ENCODE results near the gene FSTL4.

The FSTL4 gene

GRCh38 chr5:133278317-133278716 is 334.0 kb downstream of the FSTL4 start:
- no peak for DNase-seq

GRCh38 chr5:133277744-133278143 is 334.6 kb downstream of the FSTL4 start:
- DNase-seq, result no peak

DNA sequence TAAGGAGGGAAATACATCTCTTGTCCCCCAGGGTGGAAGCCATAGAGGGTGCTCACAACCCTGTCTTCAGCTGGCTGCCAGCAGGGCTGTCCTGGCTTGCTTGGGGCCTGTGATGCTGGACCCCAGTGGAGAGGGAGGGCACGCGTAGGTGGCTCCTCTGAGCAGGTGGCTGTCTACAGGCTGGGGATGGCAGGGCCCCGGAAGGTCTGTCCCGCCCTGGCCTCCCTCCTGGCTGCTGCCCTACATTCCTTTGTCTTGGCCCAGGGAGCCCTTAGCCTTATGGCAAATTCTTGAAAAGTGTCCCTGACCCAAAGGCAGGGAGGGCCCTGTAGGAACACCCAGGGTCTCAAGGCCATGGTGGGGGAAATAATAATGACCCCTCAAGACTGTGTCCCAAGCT is 336.2 kb downstream of the FSTL4 start:
- DNase-seq, result no peak

GRCh38 chr5:133275631-133276030 is 336.7 kb downstream of the FSTL4 start:
- no peak for DNase-seq

DNA sequence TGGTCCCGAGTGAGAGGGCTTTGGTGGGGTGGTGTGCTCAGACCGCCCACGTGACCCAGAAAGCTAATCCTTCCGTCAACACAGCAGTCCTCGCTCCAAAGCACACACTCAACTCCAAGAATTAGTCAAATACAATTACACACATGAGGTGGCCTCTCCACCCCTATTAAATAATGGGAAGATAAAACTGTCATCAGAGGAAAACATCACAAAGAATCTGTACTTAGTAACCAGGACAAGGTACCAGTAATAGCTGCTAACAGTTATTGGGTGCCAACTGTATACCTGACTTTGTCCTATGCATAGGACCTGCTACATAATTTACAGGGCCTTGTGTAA is 337.8 kb downstream of the FSTL4 start:
- DNase-seq, result no peak

DNA sequence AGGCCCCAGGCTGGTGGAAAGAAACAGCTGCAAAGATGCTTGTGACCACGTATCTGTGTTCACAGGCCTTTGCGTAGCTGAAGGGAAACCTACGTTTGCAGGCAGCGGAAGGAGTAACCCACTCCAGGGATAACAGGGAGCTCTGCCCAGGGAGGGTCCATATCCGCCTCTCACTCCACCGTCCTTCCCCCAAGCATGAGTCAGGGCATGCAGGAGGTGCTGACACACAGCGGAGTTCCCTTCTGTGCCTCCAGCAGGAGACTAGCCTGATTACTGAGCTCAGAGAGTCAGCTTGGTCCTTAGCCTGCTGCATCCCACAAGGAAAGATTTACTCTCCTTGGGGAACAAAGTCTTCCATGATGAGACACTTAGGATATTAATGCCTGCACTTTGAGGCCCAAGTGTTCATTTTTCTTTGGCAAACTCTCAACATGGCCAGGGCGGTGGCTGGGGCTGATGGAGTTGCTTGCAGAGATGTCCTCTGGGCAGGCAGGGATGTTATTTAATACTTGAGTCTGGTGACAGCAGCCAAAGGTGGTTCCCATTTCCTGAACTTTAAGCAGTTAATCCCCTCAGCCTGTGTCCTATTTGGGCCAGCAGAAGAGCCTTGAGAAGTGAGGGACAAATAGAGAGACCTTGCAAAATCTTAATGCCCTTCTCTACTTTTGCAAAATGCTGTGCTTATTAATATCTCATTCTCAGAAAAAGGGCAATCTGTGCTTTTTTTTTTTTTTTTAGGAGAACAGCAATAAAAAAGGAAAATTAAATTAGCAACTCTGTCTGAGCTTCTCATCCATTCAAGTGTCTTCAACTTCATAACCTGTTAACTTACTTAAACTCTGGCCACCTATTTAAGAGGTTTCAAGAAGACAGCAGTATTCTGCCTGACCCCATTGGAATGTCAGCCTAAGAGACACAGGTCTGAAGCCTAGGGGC is 338.4 kb downstream of the FSTL4 start:
- no peak for DNase-seq

- no peak for DNase-seq
Observed at GRCh38 chr5:133272345-133272744, 340.0 kb downstream of the FSTL4 start.

GRCh38 chr5:133271606-133272005 is 340.7 kb downstream of the FSTL4 start:
- no peak for DNase-seq

- no peak for DNase-seq
Observed at GRCh38 chr5:133269691-133270090, 342.6 kb downstream of the FSTL4 start.

GRCh38 chr5:133267601-133268000 is 344.7 kb downstream of the FSTL4 start:
- no peak for DNase-seq

DNA sequence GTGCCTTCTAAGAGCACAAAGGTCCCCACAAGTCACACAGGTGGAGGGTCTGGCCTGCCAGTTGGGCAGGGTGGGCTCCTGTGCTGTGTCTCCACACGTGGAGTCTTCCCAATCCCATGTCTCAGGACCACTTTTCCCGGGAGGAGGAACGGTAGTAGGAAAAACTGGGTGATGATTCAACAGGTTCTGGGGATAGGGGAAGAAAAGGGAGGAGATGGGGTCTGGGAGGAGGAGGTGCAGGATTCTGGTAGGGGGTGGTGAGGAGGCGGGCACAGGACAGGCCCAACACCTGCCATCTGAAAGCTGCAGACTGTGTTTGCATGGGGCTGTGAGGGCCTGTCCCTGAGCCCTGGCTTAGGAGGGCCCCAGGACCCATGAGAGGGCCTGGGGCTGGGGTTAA is 345.4 kb downstream of the FSTL4 start:
- DNase-seq, result no peak

GRCh38 chr5:133266527-133266878 is 345.8 kb downstream of the FSTL4 start:
- no peak for DNase-seq

DNA sequence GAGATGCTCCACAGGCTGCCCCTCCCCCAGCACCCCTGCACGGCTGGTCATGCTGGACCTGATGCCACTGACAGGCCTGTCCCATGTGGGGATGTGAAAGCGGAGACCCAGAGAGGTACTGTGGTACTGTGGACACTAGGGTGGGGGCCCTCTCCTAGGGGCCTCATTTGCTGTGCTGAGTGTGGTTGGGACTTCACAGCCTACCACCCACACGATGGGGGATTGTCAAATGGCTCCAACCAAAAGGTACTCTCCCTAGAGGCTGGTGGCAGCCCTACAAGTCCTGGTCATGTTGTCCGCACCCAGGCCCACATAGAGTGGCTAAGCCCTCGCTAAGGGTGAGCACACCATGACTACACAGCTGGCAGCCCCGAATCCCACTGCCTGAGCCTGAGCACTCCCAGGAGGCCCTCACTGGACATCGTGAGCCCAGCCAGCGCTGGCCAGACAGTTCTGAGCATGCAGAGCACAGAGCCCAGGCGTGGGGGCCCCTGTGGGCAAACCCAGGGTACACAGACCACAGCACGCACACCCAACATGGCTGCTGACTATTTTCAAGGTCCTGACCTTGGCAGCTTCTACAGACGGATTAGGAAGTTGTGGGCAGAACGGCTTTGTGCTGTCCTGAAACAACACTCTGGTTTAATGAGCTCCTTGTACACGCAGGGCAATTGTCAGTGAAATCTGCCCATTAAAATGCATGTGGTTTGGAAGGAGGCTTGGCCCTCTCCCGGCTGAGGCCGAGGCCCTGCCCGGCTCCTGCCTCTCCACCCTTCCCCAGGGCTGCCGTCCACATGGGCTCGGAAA is 346.4 kb downstream of the FSTL4 start:
- no peak for DNase-seq

GRCh38 chr5:133265257-133265656 is 347.1 kb downstream of the FSTL4 start:
- no peak for DNase-seq

- no peak for DNase-seq
Observed at GRCh38 chr5:133262690-133263089, 349.7 kb downstream of the FSTL4 start.

DNA sequence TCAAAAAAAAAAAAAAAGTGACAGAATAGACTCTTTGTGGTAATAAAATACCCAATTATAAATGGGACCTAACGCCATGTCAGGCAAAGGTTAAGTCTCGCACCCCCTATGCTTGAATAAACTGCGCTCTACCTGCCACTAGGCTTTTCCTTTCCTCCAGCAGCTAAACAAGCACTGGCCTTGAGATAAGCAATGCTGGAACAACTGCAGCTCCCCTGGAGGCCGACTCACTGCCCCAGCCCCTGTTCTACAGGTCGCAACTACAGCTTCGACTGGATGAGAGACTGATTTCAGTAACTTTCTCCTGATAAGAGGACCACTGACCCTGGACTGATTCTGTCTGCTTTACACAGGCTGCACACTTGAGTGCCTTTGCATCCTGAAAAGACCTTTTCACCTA is 350.3 kb downstream of the FSTL4 start:
- no peak for DNase-seq

- DNase-seq, result no peak
Observed at GRCh38 chr5:133260715-133261114, 351.6 kb downstream of the FSTL4 start.

DNA sequence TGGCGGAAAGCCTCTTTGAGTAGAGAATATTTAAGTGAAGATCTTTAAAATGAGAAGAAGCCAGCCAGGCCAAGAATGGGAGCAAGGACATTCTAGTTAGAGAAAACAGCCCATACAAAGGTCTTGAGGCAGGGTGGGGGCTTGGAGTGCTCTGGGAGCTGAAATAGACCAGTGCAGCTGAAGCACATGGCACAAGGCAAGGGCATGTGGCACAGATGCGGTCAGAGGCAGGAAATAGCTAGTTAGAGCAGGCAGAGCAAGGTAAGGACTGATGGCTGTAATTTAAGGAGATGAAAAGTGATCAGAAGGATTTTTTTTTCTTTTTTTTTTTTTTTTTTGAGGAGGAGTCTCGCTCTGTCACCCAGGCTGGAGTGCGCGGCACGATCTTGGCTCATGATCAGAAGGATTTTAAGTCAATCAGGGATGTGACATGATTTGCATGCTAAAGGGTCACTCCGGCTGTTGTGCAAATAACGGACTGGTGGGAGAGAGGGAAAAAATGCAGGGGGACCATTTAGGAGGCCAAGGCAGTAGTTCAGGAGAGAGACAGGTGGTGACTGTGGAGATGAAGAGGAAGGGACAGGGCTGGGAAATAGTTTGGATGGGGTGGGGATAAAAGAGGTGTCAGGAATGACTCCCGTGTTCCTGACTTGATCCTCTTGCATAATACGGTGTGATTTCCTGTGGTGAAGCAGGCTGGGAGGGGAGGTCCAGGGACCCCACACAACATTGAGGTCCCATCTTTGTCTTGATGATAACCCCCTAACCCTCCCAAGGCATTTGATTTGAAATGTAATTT is 352.9 kb downstream of the FSTL4 start:
- no peak for DNase-seq

DNA sequence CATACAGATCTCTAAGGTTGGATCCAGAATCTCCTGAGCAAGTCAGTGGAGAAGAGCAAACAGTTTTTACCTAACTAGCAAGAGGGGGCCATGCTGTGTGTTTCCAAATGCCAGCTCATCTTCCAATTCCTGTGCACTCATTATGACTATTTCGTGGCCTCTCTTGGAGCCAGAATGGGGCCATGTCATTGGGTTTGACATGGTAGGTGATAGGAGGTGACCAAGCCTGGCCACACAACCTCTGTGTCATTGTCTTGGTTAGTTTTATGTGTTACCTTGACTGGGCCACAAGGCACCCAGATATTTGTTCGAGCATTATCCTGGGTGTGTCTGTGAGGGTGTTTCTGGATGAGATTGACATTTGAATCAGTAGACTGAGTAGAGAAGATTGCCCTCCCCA is 354.4 kb downstream of the FSTL4 start:
- DNase-seq, result no peak

DNA sequence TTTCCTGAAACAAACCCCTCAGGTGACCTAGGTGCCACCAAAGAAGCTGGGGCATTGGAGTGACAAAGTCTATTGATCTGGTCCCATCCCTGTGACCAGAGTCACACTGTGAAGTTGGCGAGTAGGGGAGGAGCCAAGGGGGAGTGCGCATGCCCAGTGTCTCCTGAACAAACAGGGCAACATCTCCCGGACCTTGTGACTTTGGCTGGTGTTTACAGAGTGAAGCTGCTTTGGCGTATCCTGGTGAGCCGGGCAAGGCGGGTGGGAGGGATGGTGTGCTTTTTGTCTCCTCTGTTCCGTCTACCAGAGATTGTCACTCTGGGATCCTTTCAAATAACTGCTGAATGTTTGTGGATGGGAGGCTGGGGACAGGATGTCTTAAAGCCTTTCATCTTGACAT is 356.1 kb downstream of the FSTL4 start:
- DNase-seq, result no peak

GRCh38 chr5:133254803-133255202 is 357.5 kb downstream of the FSTL4 start:
- DNase-seq, result no peak

GRCh38 chr5:133253671-133254070 is 358.7 kb downstream of the FSTL4 start:
- no peak for DNase-seq

- DNase-seq, result no peak
Observed at GRCh38 chr5:133253070-133253469, 359.3 kb downstream of the FSTL4 start.

- DNase-seq, result no peak
Observed at GRCh38 chr5:133252133-133252480, 360.2 kb downstream of the FSTL4 start.

Measured in NCI-H1436 (cell line).